ENCODE data around the gene ZNF25. TPM values are rescaled to one million over a fixed set of nuclear protein-coding genes. Genes with fewer than 3 reads are reported as not detected.
"Not testable (repeated sequence)": the region's sequence is repeated elsewhere in the genome, so short reads cannot be mapped to it uniquely, and the experiment has no call there.

The ZNF25 gene
- total RNA-seq, 3 donors from 2014 or later, result 13.8 to 23.4 (median 16.0) TPM

DNA sequence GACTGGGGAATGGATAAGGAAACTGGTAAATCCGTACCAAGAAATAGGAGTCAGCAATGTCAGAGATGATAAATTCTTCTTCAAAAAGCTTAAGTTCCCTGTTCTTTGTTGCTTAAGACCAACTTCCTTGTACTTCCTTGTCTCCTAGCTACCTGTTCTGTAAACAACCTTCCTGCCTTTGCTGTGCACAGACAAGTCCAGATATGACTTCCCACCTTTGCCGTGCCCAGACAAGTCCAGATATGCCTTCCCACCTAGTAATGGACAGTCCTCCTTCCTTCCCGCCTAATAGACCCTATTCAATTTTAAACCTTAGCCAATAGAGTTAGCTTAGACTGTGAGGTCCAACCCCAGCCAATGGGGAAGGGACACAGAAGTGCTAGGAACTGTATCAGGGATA is 31.5 kb upstream of the ZNF25 start:
- Histone ChIP-seq H3K4me1 (no peaks in the 10 kb centered on the region), H3K36me3 (no peaks in the 10 kb centered on the region), H3K4me3 (no peak overlapping the region), H3K27me3 (no peaks in the 10 kb centered on the region), H3K9me3 (no peaks in the 10 kb centered on the region), H3K27ac (peak overlapping the region in 1 of 2 donors; percentile 17)
- DNase-seq (ENCODE audit: low spot score in 2 of 2), result no peak
- TF ChIP-seq POLR2A (IDR thresholded peaks at IDR 0.05), result no peak
- no peak for TF ChIP-seq POLR2AphosphoS5 (IDR thresholded peaks at IDR 0.05)
- TF ChIP-seq, protein P1, sequence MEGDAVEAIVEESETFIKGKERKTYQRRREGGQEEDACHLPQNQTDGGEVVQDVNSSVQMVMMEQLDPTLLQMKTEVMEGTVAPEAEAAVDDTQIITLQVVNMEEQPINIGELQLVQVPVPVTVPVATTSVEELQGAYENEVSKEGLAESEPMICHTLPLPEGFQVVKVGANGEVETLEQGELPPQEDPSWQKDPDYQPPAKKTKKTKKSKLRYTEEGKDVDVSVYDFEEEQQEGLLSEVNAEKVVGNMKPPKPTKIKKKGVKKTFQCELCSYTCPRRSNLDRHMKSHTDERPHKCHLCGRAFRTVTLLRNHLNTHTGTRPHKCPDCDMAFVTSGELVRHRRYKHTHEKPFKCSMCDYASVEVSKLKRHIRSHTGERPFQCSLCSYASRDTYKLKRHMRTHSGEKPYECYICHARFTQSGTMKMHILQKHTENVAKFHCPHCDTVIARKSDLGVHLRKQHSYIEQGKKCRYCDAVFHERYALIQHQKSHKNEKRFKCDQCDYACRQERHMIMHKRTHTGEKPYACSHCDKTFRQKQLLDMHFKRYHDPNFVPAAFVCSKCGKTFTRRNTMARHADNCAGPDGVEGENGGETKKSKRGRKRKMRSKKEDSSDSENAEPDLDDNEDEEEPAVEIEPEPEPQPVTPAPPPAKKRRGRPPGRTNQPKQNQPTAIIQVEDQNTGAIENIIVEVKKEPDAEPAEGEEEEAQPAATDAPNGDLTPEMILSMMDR (IDR thresholded peaks at IDR 0.05), result no peak
- intact Hi-C loops (cut with DNase I; ENCODE audit: low total_unique reads), result no loop called here

DNA sequence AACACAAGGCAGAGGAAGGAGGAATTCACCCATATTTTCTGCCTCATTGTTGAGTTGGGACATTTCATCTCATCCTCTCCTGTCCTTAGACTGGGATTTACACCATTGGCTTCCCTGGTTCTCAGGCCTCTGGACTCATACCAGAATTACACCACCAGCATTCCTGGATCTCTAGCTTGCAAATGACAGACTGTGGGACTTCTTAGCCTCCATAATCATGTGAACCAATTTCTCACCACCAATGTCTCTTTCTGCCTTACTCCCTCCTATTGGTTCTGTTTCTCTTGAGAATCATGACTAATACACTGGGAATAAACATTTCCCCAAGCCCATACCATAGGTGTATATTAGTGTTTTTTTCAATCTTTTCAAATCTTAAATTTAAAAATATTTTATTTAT is 31.1 kb upstream of the ZNF25 start:
- Histone ChIP-seq H3K27ac (peak overlapping the region in 1 of 2 donors; percentile 17), H3K9me3 (no peaks in the 10 kb centered on the region), H3K27me3 (no peaks in the 10 kb centered on the region), H3K4me3 (no peak overlapping the region), H3K36me3 (no peaks in the 10 kb centered on the region), H3K4me1 (no peaks in the 10 kb centered on the region)
- no peak for DNase-seq (ENCODE audit: low spot score in 2 of 2)
- intact Hi-C loops (cut with DNase I; ENCODE audit: low total_unique reads), result no loop called here
- no peak for TF ChIP-seq POLR2A (IDR thresholded peaks at IDR 0.05)
- TF ChIP-seq, protein P1 (IDR thresholded peaks at IDR 0.05), result no peak
- TF ChIP-seq POLR2AphosphoS5 (IDR thresholded peaks at IDR 0.05), result no peak

DNA sequence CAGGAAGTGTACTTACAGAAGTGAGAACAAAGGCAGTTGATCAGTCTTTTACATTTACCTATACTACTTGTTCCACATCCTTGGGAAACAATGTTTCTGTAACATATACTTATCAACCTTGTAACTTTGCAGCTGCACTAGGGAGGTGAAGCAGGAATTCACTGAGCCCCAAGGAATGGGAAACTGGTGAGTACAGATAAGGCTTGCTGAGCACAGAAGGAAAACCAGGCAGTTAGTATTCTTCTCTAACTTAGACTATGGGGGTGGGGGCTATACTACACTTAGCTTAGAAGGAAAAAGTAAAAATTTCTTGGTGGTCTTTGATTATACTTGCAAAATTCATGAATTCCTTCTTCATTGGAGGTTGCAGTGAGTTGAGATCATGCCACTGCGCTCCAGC is 27.1 kb upstream of the ZNF25 start:
- Histone ChIP-seq H3K4me1 (no peaks in the 10 kb centered on the region), H3K9me3 (no peaks in the 10 kb centered on the region), H3K27ac (no peak overlapping the region), H3K4me3 (no peak overlapping the region), H3K36me3 (no peaks in the 10 kb centered on the region), H3K27me3 (no peaks in the 10 kb centered on the region)
- TF ChIP-seq, protein P1 (IDR thresholded peaks at IDR 0.05), result no peak
- no peak for TF ChIP-seq POLR2AphosphoS5 (IDR thresholded peaks at IDR 0.05)
- no peak for TF ChIP-seq POLR2A (IDR thresholded peaks at IDR 0.05)
- DNase-seq (ENCODE audit: low spot score in 2 of 2), result no peak
- intact Hi-C loops (cut with DNase I; ENCODE audit: low total_unique reads), result no loop called here

DNA sequence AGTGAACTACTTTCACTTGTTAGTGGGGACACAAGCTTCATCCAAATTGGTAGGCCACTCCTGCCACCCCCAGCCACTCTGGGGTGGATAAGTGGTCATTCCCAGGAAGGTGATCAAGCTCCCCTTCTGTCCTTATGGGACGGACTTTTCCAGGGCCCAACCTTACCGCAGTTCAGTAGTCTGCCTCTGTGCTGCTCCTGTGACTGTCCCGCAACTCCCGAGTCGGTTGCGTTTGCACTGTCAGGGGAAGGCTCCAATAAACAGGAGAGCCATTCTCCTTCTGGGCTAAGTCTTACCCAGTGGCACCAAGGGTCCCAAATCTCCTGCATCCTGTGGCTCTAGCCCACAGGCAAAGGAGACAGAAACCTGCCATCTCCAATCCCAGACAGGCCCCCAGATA is 26.6 kb upstream of the ZNF25 start:
- TF ChIP-seq POLR2A (IDR thresholded peaks at IDR 0.05) (no peak), POLR2AphosphoS5 (IDR thresholded peaks at IDR 0.05) (no peak)
- TF ChIP-seq, protein P1 (IDR thresholded peaks at IDR 0.05), result no peak
- Histone ChIP-seq H3K4me3 (no peak overlapping the region), H3K36me3 (no peaks in the 10 kb centered on the region), H3K27ac (no peak overlapping the region), H3K4me1 (no peaks in the 10 kb centered on the region), H3K27me3 (no peaks in the 10 kb centered on the region), H3K9me3 (no peaks in the 10 kb centered on the region)
- intact Hi-C loops (cut with DNase I; ENCODE audit: low total_unique reads), result no loop called here
- DNase-seq (ENCODE audit: low spot score in 2 of 2), result no peak

DNA sequence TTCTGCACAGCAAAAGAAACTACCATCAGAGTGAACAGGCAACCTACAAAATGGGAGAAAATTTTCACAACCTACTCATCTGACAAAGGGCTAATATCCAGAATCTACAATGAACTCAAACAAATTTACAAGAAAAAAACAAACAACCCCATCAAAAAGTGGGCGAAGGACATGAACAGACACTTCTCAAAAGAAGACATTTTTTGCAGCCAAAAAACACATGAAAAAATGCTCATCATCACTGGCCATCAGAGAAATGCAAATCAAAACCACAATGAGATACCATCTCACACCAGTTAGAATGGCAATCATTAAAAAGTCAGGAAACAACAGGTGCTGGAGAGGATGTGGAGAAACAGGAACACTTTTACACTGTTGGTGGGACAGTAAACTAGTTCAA is 24.0 kb upstream of the ZNF25 start:
- intact Hi-C loops (cut with DNase I; ENCODE audit: low total_unique reads), result not testable (repeated sequence)

DNA sequence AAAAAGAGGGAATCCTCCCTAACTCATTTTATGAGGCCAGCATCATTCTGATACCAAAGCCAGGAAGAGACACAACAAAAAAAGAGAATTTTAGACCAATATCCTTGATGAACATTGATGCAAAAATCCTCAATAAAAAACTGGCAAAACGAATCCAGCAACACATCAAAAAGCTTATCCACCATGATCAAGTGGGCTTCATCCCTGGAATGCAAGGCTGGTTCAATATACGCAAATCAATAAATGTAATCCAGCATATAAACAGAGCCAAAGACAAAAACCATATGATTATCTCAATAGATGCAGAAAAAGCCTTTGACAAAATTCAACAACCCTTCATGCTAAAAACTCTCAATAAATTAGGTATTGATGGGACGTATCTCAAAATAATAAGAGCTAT is 22.5 kb upstream of the ZNF25 start:
- H3K27ac ChIP-seq; H3K4me3 ChIP-seq; H3K9me3 ChIP-seq; H3K27me3 ChIP-seq; DNase-seq (ENCODE audit: low spot score in 2 of 2); H3K36me3 ChIP-seq; intact Hi-C loops (cut with DNase I; ENCODE audit: low total_unique reads); H3K4me1 ChIP-seq: not testable (repeated sequence)

More for the DNA sequence above, 24.0 kb upstream of the ZNF25 start:
- H3K27me3 ChIP-seq; DNase-seq (ENCODE audit: low spot score in 2 of 2); H3K4me3 ChIP-seq; H3K36me3 ChIP-seq; H3K9me3 ChIP-seq; H3K4me1 ChIP-seq; H3K27ac ChIP-seq: not testable (repeated sequence)
